ENCODE results near the gene SIVA1. TPM values are rescaled to one million over a fixed set of nuclear protein-coding genes. Genes with fewer than 3 reads are reported as not detected.
A peak's percentile ranks its signal among the peaks of the same experiment; 100 is the strongest.

Gene SIVA1
- total and polyA plus RNA-seq, 2 of the 8 experiments (the other 6 are each of a cell fraction or from before 2014, with no cell fraction given), result 123 to 589 TPM

DNA sequence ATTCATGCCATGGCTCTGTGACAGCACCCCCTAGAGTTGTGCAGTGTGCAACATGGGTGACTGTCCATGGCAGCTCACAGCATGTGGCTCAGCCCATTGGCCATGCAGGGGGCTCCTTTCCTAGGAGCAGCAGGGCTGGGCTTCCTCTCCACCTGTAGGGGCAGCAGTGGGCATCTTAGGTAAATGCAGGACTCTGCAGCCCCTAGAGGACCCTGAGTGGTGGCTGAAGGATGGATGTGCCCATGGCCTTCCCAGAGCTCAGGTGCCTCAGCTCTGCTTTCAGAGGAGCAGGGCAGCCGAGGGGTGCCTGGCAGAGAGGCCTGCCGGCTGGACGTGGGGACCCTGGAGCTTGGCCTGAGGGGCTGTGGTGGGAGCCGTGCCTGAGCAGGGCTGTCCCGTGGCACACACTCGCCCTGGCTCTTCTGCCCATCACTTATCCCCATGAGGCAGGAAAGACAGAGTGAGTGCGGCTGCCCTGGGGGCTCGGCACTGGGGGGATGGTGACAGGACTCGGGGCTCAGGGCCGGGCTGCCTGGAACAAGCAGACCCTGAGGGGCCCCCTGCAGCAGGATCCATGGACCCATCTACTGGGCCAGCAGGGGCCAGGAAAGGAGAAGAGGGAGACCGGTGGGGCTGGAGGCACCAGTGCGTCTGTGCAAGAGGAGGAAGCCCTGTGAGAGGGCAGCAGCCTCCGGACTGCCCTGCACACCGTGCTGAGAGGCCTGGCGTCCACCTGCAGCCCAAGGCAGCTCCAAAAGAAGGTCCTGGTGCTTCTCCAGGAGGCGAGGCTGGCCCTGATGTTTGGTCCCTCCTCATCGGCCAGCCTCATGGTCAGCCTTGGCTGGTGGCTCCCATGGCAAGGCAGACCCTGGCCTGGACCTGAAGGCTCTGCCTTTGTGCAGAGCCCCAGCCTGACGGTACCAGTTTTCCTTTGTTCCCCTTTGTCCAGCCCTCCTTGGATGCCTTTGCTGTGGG, 21.3 kb upstream of the SIVA1 start (continued):
- TF ChIP-seq, protein P1, sequence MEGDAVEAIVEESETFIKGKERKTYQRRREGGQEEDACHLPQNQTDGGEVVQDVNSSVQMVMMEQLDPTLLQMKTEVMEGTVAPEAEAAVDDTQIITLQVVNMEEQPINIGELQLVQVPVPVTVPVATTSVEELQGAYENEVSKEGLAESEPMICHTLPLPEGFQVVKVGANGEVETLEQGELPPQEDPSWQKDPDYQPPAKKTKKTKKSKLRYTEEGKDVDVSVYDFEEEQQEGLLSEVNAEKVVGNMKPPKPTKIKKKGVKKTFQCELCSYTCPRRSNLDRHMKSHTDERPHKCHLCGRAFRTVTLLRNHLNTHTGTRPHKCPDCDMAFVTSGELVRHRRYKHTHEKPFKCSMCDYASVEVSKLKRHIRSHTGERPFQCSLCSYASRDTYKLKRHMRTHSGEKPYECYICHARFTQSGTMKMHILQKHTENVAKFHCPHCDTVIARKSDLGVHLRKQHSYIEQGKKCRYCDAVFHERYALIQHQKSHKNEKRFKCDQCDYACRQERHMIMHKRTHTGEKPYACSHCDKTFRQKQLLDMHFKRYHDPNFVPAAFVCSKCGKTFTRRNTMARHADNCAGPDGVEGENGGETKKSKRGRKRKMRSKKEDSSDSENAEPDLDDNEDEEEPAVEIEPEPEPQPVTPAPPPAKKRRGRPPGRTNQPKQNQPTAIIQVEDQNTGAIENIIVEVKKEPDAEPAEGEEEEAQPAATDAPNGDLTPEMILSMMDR (IDR thresholded peaks at IDR 0.05; ENCODE audit: control extremely low read depth in 1 of 3, insufficient read depth in 1 of 3, low read depth in 1 of 3, low read length in 3 of 3), result peak in 2 of 3 experiments; percentile 95 to 98; a peak in 3 of 4 replicates
- TF ChIP-seq ZNF274 (IDR thresholded peaks at IDR 0.05; ENCODE audit: borderline replicate concordance, extremely low read depth, low read length), result no peak
- no peak for TF ChIP-seq TEAD4 (IDR thresholded peaks at IDR 0.05; ENCODE audit: low read depth, low read length)
- no peak for TF ChIP-seq SUZ12 (IDR thresholded peaks at IDR 0.05; ENCODE audit: low read length)
- TF ChIP-seq NANOG (IDR thresholded peaks at IDR 0.05; ENCODE audit: insufficient read depth, low read depth, low read length, poor library complexity, severe bottlenecking), result no peak
- TF ChIP-seq, protein P2, sequence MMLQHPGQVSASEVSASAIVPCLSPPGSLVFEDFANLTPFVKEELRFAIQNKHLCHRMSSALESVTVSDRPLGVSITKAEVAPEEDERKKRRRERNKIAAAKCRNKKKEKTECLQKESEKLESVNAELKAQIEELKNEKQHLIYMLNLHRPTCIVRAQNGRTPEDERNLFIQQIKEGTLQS (IDR thresholded peaks at IDR 0.05; ENCODE audit: insufficient read depth, low read depth, low read length), result no peak
- no peak for TF ChIP-seq JUND (IDR thresholded peaks at IDR 0.05; ENCODE audit: low read length)
- no peak for TF ChIP-seq SRF (IDR thresholded peaks at IDR 0.05; ENCODE audit: low read depth, low read length)
- TF ChIP-seq BRCA1 (IDR thresholded peaks at IDR 0.05; ENCODE audit: low read depth, low read length), result no peak
- no peak for TF ChIP-seq TAF1 (IDR thresholded peaks at IDR 0.05; ENCODE audit: low read depth, low read length)
- no peak for TF ChIP-seq CHD1 (IDR thresholded peaks at IDR 0.05; ENCODE audit: low read depth, low read length)
- TF ChIP-seq HDAC2 (IDR thresholded peaks at IDR 0.05; ENCODE audit: borderline replicate concordance in 1 of 2, low read depth in 2 of 2, low read length in 2 of 2), result 0 out of 4 replicates have a peak, but pooled peaks of 1 of the 2 experiments have one; percentile 22
- TF ChIP-seq JUN (IDR thresholded peaks at IDR 0.05; ENCODE audit: low read depth, low read length), result no peak
- no peak for TF ChIP-seq SIRT6 (IDR thresholded peaks at IDR 0.05; ENCODE audit: low read length)
- TF ChIP-seq, protein P3, sequence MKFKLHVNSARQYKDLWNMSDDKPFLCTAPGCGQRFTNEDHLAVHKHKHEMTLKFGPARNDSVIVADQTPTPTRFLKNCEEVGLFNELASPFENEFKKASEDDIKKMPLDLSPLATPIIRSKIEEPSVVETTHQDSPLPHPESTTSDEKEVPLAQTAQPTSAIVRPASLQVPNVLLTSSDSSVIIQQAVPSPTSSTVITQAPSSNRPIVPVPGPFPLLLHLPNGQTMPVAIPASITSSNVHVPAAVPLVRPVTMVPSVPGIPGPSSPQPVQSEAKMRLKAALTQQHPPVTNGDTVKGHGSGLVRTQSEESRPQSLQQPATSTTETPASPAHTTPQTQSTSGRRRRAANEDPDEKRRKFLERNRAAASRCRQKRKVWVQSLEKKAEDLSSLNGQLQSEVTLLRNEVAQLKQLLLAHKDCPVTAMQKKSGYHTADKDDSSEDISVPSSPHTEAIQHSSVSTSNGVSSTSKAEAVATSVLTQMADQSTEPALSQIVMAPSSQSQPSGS (IDR thresholded peaks at IDR 0.05; ENCODE audit: low read length), result no peak
- no peak for TF ChIP-seq FOSL1 (IDR thresholded peaks at IDR 0.05; ENCODE audit: insufficient read depth, low read depth, low read length)
- no peak for TF ChIP-seq SP4 (IDR thresholded peaks at IDR 0.05; ENCODE audit: low read length)
- peak; percentile 62; the same call in 1 of the 2 replicates for TF ChIP-seq KDM1A (IDR thresholded peaks at IDR 0.05; ENCODE audit: borderline replicate concordance, low read length)
